ENCODE measurements around the gene PML. TPM values are rescaled to one million over a fixed set of nuclear protein-coding genes. Genes with fewer than 3 reads are reported as not detected.
A peak's percentile ranks its signal among the peaks of the same experiment; 100 is the strongest.

The PML gene
- polyA plus RNA-seq, 3 donors = 13.1 to 40.7 (median 20.6) TPM

DNA sequence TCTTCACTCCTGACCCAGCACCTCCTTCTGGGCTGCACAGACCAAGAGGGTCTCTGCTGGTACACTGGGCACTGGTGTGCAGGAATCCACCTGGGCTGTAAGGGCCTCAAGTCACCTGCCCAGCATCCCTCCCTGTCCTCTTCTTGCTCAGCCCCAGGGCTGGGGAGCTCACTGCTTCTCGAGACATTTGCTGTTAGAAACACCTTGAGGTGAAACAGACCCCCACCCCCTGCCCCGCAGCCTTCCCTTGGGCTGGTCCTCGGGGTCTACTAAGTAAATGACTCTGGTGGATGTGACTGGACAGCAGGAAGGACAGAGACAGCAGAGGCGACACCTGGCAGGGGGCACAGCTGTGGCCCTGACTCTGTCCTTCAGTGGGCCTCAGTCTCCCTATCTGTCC is 39.2 kb upstream of the PML start:
- no peaks in the 10 kb centered on the region for H3K9me3 Mint-ChIP-seq
- no peaks in the 10 kb centered on the region for H3K27me3 ChIP-seq (ENCODE audit: control insufficient read depth in 2 of 2, insufficient read depth in 2 of 2, low read length in 2 of 2)
- intact Hi-C loops (cut with micrococcal nuclease) = no loop called here

GRCh38 chr15:73955861-73956742 is 38.4 kb upstream of the PML start:
- Histone ChIP-seq H3K79me2 (ENCODE audit: insufficient read depth, low read length) (no peaks in the 10 kb centered on the region), H3K27me3 (ENCODE audit: control insufficient read depth in 2 of 2, insufficient read depth in 2 of 2, low read length in 2 of 2) (no peaks in the 10 kb centered on the region), H3K9ac (ENCODE audit: insufficient read depth, low read length, poor library complexity, severe bottlenecking) (no peak overlapping the region), H3K4me3 (replicated peaks in 1 of 3; ENCODE audit: low read depth in 2 of 3, low read length in 3 of 3) (no peak overlapping the region), H4K20me1 (ENCODE audit: insufficient read depth, low read length) (no peaks in the 10 kb centered on the region), H3K27ac (ENCODE audit: low read depth in 1 of 2, low read length in 2 of 2) (no peak overlapping the region), H3K9me3 (replicated peaks in 1 of 2; ENCODE audit: control insufficient read depth in 1 of 2, insufficient read depth in 1 of 2, low read length in 2 of 2) (no peaks in the 10 kb centered on the region), H3K36me3 (replicated peaks in 1 of 2; ENCODE audit: control insufficient read depth in 1 of 2, insufficient read depth in 2 of 2, low read length in 2 of 2) (no peaks in the 10 kb centered on the region), H3K4me2 (replicated peaks; ENCODE audit: extremely low read depth, low read length, poor library complexity, severe bottlenecking) (no peak overlapping the region), H2AFZ (ENCODE audit: insufficient read depth, low read depth, low read length, poor library complexity, severe bottlenecking) (no peak overlapping the region), H3K4me1 (ENCODE audit: control insufficient read depth in 1 of 2, insufficient read depth in 2 of 2, low read length in 2 of 2) (peaks cover 10 to 17% of the 10 kb centered on the region in 2 donors)
- Mint-ChIP-seq H3K4me1 (peaks cover 30% of the 10 kb centered on the region), H3K27me3 (ENCODE audit: low read depth in 3 of 3) (peaks cover 21 to 28% (median 22%) of the 10 kb centered on the region in 3 donors), H3K27ac (no peak overlapping the region), H3K4me3 (peak overlapping the region in 1 of 2 donors; percentile 51), H3K36me3 (no peaks in the 10 kb centered on the region), H3K9me3 (no peaks in the 10 kb centered on the region)
- TF ChIP-seq CTCF (IDR thresholded peaks at IDR 0.05) = no peak
- intact Hi-C loops (cut with micrococcal nuclease) = no loop called here
- 73% methylated on average over 5 of the region's 12 CpGs for WGBS (ENCODE audit: insufficient coverage)
- no peak for DNase-seq

More for the DNA sequence above, 39.2 kb upstream of the PML start:
- peaks cover 21 to 28% (median 25%) of the 10 kb centered on the region in 3 donors for H3K27me3 Mint-ChIP-seq (ENCODE audit: low read depth in 3 of 3)
- H3K79me2 ChIP-seq (ENCODE audit: insufficient read depth, low read length) = no peaks in the 10 kb centered on the region
- H3K4me1 Mint-ChIP-seq = peaks cover 30% of the 10 kb centered on the region
- no peak overlapping the region for H3K27ac Mint-ChIP-seq
- no peak overlapping the region for H3K4me3 ChIP-seq (replicated peaks in 1 of 3; ENCODE audit: low read depth in 2 of 3, low read length in 3 of 3)
- no peak overlapping the region for H3K4me2 ChIP-seq (replicated peaks; ENCODE audit: extremely low read depth, low read length, poor library complexity, severe bottlenecking)
- no peak for TF ChIP-seq CTCF (IDR thresholded peaks at IDR 0.05)
- H3K27ac ChIP-seq (ENCODE audit: low read depth in 1 of 2, low read length in 2 of 2) = no peak overlapping the region
- H3K4me3 Mint-ChIP-seq = no peak overlapping the region
- no peak for DNase-seq
- no peak overlapping the region for H2AFZ ChIP-seq (ENCODE audit: insufficient read depth, low read depth, low read length, poor library complexity, severe bottlenecking)
- 100% methylated on average over 3 of the region's 4 CpGs for WGBS (ENCODE audit: insufficient coverage)
- no peaks in the 10 kb centered on the region for H4K20me1 ChIP-seq (ENCODE audit: insufficient read depth, low read length)
- H3K9me3 ChIP-seq (replicated peaks in 1 of 2; ENCODE audit: control insufficient read depth in 1 of 2, insufficient read depth in 1 of 2, low read length in 2 of 2) = no peaks in the 10 kb centered on the region
- H3K9ac ChIP-seq (ENCODE audit: insufficient read depth, low read length, poor library complexity, severe bottlenecking) = no peak overlapping the region
- H3K36me3 Mint-ChIP-seq = no peaks in the 10 kb centered on the region
- no peaks in the 10 kb centered on the region for H3K36me3 ChIP-seq (replicated peaks in 1 of 2; ENCODE audit: control insufficient read depth in 1 of 2, insufficient read depth in 2 of 2, low read length in 2 of 2)
- peaks cover 10 to 17% of the 10 kb centered on the region in 2 donors for H3K4me1 ChIP-seq (ENCODE audit: control insufficient read depth in 1 of 2, insufficient read depth in 2 of 2, low read length in 2 of 2)
